GM23338 (cell line): ENCODE data around the gene NAPSA. TPM values are rescaled to one million over a fixed set of nuclear protein-coding genes. Genes with fewer than 3 reads are reported as not detected.

Experiments used
- ATAC-seq: fragments of 200-7000 bp; cut with Tn5 transposase; 3 replicates; pipeline ENCODE4 v1.9.1; 2020
- DNase-seq: peaks from one replicate; pipeline ENCODE4 v3.0.0-alpha.2; 2015; ENCODE audit warnings: low spot score
- H2AFZ ChIP-seq: fragments of 200-600 bp; sonication (generic); 2 replicates; pipeline ENCODE4 v1.8.0; 2016; ENCODE audit warnings: antibody characterized with exemption, mild to moderate bottlenecking, moderate library complexity
- H3F3A ChIP-seq: fragments of 200-600 bp; sonication (generic); replicated peaks from 2 replicates; pipeline ENCODE4 v1.8.0; 2017; ENCODE audit warnings: antibody characterized with exemption, mixed run types, low read depth
- H3K27ac ChIP-seq: fragments of 200-600 bp; sonication (generic); 2 replicates; pipeline ENCODE4 v1.6.1; 2016; ENCODE audit warnings: low read depth
- H3K27me3 ChIP-seq: fragments of 200-600 bp; sonication (generic); 2 replicates; pipeline ENCODE4 v1.8.0; 2016; ENCODE audit warnings: mild to moderate bottlenecking, mixed run types, moderate library complexity; ENCODE audit not compliant: insufficient read depth
- H3K36me3 ChIP-seq: fragments of 200-600 bp; sonication (generic); 2 replicates; pipeline ENCODE4 v1.8.0; 2016; ENCODE audit warnings: mild to moderate bottlenecking; ENCODE audit not compliant: insufficient read depth
- H3K4me1 ChIP-seq: fragments of 200-600 bp; sonication (generic); 2 replicates; pipeline ENCODE4 v1.8.0; 2016; ENCODE audit warnings: mild to moderate bottlenecking, moderate library complexity; ENCODE audit not compliant: insufficient read depth
- H3K4me2 ChIP-seq: fragments of 200-600 bp; sonication (generic); 2 replicates; pipeline ENCODE4 v1.7.1; 2017; ENCODE audit warnings: mixed run types
- H3K4me3 ChIP-seq: fragments of 200-600 bp; sonication (generic); 2 replicates; pipeline ENCODE4 v1.6.1; 2016; ENCODE audit warnings: mixed run types
- H3K79me2 ChIP-seq: fragments of 200-600 bp; sonication (generic); replicated peaks from 2 replicates; pipeline ENCODE4 v1.8.0; 2017; ENCODE audit warnings: mild to moderate bottlenecking; ENCODE audit not compliant: insufficient read depth
- H3K9me2 ChIP-seq: fragments of 200-600 bp; sonication (generic); 2 replicates; pipeline ENCODE4 v1.8.0; 2017; ENCODE audit not compliant: insufficient read depth
- H4K20me1 ChIP-seq: fragments of 200-600 bp; sonication (generic); replicated peaks from 2 replicates; pipeline ENCODE4 v1.8.0; 2017; ENCODE audit warnings: mild to moderate bottlenecking; ENCODE audit not compliant: insufficient read depth
- H3K27ac Mint-ChIP-seq: 2 replicates; pipeline ENCODE4 v1.8.0; 2020; ENCODE audit warnings: inconsistent platforms, mild to moderate bottlenecking, moderate library complexity, mixed read lengths
- H3K27me3 Mint-ChIP-seq: 3 replicates; pipeline ENCODE4 v1.8.0; 2022; ENCODE audit warnings: low read depth, mild to moderate bottlenecking, moderate library complexity, mixed read lengths, inconsistent platforms; ENCODE audit not compliant: insufficient read depth, poor library complexity
- H3K36me3 Mint-ChIP-seq: 3 replicates; pipeline ENCODE4 v1.8.0; 2021; ENCODE audit warnings: low read depth, mild to moderate bottlenecking, inconsistent platforms, moderate library complexity, mixed read lengths
- H3K4me1 Mint-ChIP-seq: 3 replicates; pipeline ENCODE4 v1.8.0; 2020; ENCODE audit warnings: mild to moderate bottlenecking, inconsistent platforms, mixed read lengths
- H3K4me3 Mint-ChIP-seq: 3 replicates; pipeline ENCODE4 v1.8.0; 2021; ENCODE audit warnings: moderate library complexity, mild to moderate bottlenecking, inconsistent platforms, mixed read lengths
- H3K9me3 Mint-ChIP-seq: 3 replicates; pipeline ENCODE4 v1.8.0; 2020; ENCODE audit warnings: moderate library complexity, mild to moderate bottlenecking, inconsistent platforms, mixed read lengths
- CREB1 ChIP-seq: fragments of 250-450 bp; sonication (Bioruptor Pico); IDR thresholded peaks from 2 replicates; pipeline ENCODE4 v1.5.0; 2020; ENCODE audit warnings: low read depth, mild to moderate bottlenecking, moderate library complexity
- CTCF ChIP-seq, 2 experiments: fragments of 200-600 bp in 1 of 2; sonication (generic) in 1 of 2; conservative IDR thresholded peaks; 2 replicates each; pipeline versions ENCODE4 v1.5.1 to v1.6.1; 2016 to 2017; ENCODE audit warnings: antibody characterized with exemption in 2 of 2, low read depth in 2 of 2, mild to moderate bottlenecking in 2 of 2, moderate library complexity in 1 of 2
- ETS1 ChIP-seq: IDR thresholded peaks from 2 replicates; pipeline ENCODE4 v1.6.1; 2016; ENCODE audit warnings: antibody characterized with exemption
- EZH2 ChIP-seq: fragments of 200-600 bp; sonication (generic); IDR thresholded peaks from one replicate; pipeline ENCODE4 v1.8.0; 2017; ENCODE audit warnings: antibody characterized with exemption, mild to moderate bottlenecking, low read depth; ENCODE audit not compliant: unreplicated experiment
- JUNB ChIP-seq: IDR thresholded peaks from one replicate; pipeline ENCODE4 v1.6.1; 2016; ENCODE audit warnings: antibody characterized with exemption; ENCODE audit not compliant: unreplicated experiment
- NANOG ChIP-seq: IDR thresholded peaks from 2 replicates; pipeline ENCODE4 v1.6.1; 2016; ENCODE audit warnings: antibody characterized with exemption, borderline replicate concordance
- POLR2AphosphoS5 ChIP-seq: IDR thresholded peaks from 2 replicates; pipeline ENCODE4 v1.6.1; 2016; ENCODE audit warnings: antibody characterized with exemption, low read depth
- REST ChIP-seq: IDR thresholded peaks from one replicate; pipeline ENCODE4 v1.6.1; 2018; ENCODE audit warnings: antibody characterized with exemption; ENCODE audit not compliant: unreplicated experiment
- STAT1 ChIP-seq: IDR thresholded peaks from one replicate; pipeline ENCODE4 v1.6.1; 2016; ENCODE audit warnings: antibody characterized with exemption; ENCODE audit not compliant: unreplicated experiment
- ZNF331 ChIP-seq: fragments of 250-450 bp; sonication (Bioruptor Pico); IDR thresholded peaks from 2 replicates; pipeline ENCODE4 v1.5.0; 2020; ENCODE audit warnings: low read depth, mild to moderate bottlenecking, moderate library complexity
- polyA plus RNA-seq: library from polyadenylated mRNA; unstranded; fragments of >200 nt; fragmentation: Nextera tagmentation; extraction: Ambion mirVana; gene quantifications from 2 replicates; pipeline ENCODE4 v1.2.1, GENCODE V29; 2016
- total RNA-seq: library from RNA; depleted of rRNA; stranded (reverse); fragments of >200 nt; shearing (Covaris generic); gene quantifications from 2 replicates; pipeline ENCODE4 v1.2.3, GENCODE V29; 2014

The NAPSA gene
- total and polyA plus RNA-seq, 2 experiments from 2014 or later, result 0.14 to 0.99 TPM

- H3K27ac ChIP-seq, result no peak overlapping the region
- no peaks in the 10 kb centered on the region for H3K9me2 ChIP-seq
- H3K4me1 ChIP-seq, result peaks cover 2% of the 10 kb centered on the region; the same call in 1 of the 2 replicates
- H3K27me3 Mint-ChIP-seq, result peaks cover 6% of the 10 kb centered on the region
- no peak overlapping the region for H2AFZ ChIP-seq
- DNase-seq, result no peak
- H3K79me2 ChIP-seq, result no peaks in the 10 kb centered on the region
- no peaks in the 10 kb centered on the region for H3K27me3 ChIP-seq
- no peak overlapping the region for H3K27ac Mint-ChIP-seq
- H3K4me2 ChIP-seq, result no peak overlapping the region
- peaks cover 6% of the 10 kb centered on the region; the same call in 2 of the 3 replicates for H3K4me1 Mint-ChIP-seq
- peaks cover under 1% of the 10 kb centered on the region; the same call in 1 of the 2 replicates for H3K36me3 ChIP-seq
- H3K9me3 Mint-ChIP-seq, result no peaks in the 10 kb centered on the region; the same call in 2 of the 3 replicates
- TF ChIP-seq CREB1 (CRISPR knock-in tag) (no peak), POLR2AphosphoS5 (no peak)
- H3F3A ChIP-seq, result peaks cover 1% of the 10 kb centered on the region
- H3K4me3 ChIP-seq, result no peak overlapping the region
- no peak for ATAC-seq
- H4K20me1 ChIP-seq, result peaks cover 3% of the 10 kb centered on the region
- peaks cover 67% of the 10 kb centered on the region for H3K36me3 Mint-ChIP-seq
- no peak overlapping the region for H3K4me3 Mint-ChIP-seq
Measured at GRCh38 chr19:50410109-50410508, 44.7 kb upstream of the NAPSA start.

GRCh38 chr19:50409347-50409746 lies 43.9 kb upstream of the NAPSA start:
- Histone ChIP-seq H3K4me3 (no peak overlapping the region), H3K9me2 (no peaks in the 10 kb centered on the region), H3K27me3 (no peaks in the 10 kb centered on the region), H3K4me2 (no peak overlapping the region), H4K20me1 (peaks cover 5% of the 10 kb centered on the region), H3K36me3 (peaks cover 4% of the 10 kb centered on the region; the same call in 1 of the 2 replicates), H3K27ac (no peak overlapping the region), H3K79me2 (no peaks in the 10 kb centered on the region), H3F3A (no peaks in the 10 kb centered on the region; the same call in none of the 2 replicates), H3K4me1 (no peaks in the 10 kb centered on the region; the same call in 1 of the 2 replicates), H2AFZ (no peak overlapping the region)
- Mint-ChIP-seq H3K27me3 (peaks cover 6% of the 10 kb centered on the region), H3K4me1 (peaks cover under 1% of the 10 kb centered on the region; the same call in 2 of the 3 replicates), H3K36me3 (peaks cover 67% of the 10 kb centered on the region), H3K27ac (no peak overlapping the region), H3K4me3 (no peak overlapping the region), H3K9me3 (no peaks in the 10 kb centered on the region; the same call in 2 of the 3 replicates)
- ATAC-seq (no peak), DNase-seq (no peak)
- no peak for TF ChIP-seq NANOG
- no peak for TF ChIP-seq REST
- TF ChIP-seq CREB1 (CRISPR knock-in tag), result no peak
- no peak for TF ChIP-seq JUNB
- no peak for TF ChIP-seq STAT1
- no peak for TF ChIP-seq CTCF (conservative IDR thresholded peaks at IDR 0.05; ENCODE audit: low read depth in 2 of 2)
- TF ChIP-seq POLR2AphosphoS5, result no peak
- no peak for TF ChIP-seq ETS1
- no peak for TF ChIP-seq ZNF331 (CRISPR knock-in tag)
- TF ChIP-seq EZH2, result no peak
